Stimulated activated naive CD4-positive, alpha-beta T cell treated with Interleukin-2 at 50 U/mL for 16 hours (primary cell): ENCODE measurements around the gene SLC7A8.

Experiments used
- DNase-seq: peaks from one replicate; lab custom pipeline; 2025; lab: John Stamatoyannopoulos, UW

SLC7A8 gene

DNA sequence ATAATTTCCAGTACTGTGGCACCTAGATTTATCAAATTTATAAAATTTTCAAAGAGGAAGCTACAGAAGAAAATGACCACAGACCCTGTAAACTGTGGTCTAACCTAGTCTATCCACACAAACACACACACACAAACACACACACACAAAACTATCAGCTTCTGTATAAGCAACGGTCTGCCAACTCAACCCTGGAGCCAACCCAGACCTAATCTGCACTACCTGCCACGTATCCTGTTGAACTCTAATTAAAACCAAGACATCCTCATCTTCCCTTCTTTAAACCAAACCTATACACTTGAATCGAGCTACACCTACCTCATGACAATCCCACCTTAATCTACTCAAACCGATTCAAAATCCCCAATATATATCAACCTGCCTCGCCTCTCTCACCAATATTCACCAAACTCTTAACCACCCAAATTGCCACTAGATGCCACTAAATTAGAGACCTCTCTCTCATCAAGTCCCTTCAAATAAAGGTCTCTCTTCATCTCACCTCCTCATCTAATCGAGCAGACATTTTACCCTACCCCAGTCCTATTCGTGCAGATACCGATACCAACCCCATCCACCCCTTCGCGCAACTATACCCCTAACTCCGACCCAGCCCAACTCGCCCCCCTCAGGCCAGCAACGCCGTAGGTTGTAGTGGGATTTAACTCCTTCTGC lies 89.3 kb downstream of the SLC7A8 start:
- DNase-seq: no peak

DNA sequence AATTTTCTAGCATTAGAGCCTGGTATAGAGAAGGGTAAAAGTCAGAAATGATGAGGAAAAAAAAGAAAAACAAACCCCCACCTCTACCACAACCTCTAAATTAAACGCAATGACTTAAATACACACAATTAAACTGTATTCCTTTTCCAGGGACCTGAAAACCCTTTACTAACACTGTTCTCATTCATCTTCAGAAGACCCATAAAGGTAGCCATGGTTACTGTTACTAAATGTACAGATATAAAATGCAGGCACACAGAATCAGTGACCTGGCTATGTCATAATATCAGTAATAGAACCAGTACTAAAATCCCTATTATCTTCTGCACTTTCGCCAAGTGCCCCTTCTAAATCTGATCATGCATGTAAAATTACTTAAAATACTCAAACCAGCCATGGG lies 89.9 kb downstream of the SLC7A8 start:
- no peak for DNase-seq

DNA sequence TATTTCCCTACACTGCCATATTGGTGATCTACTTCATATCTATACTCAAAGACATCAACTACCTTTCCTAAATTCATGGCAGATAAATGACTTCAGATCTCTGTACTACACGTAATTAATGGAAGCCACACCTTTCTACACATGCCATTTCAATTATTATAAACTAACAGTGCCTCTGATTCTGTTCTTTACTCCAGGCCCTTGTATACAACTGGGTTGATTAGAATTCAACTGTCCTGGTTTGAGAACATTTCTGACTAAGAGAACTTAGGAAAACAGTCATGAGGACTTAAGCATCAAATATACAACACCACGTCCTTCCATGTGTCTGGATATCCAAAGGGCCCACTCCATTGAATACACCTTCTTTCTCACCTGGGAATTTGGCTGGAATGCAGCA lies 90.4 kb downstream of the SLC7A8 start:
- no peak for DNase-seq

DNA sequence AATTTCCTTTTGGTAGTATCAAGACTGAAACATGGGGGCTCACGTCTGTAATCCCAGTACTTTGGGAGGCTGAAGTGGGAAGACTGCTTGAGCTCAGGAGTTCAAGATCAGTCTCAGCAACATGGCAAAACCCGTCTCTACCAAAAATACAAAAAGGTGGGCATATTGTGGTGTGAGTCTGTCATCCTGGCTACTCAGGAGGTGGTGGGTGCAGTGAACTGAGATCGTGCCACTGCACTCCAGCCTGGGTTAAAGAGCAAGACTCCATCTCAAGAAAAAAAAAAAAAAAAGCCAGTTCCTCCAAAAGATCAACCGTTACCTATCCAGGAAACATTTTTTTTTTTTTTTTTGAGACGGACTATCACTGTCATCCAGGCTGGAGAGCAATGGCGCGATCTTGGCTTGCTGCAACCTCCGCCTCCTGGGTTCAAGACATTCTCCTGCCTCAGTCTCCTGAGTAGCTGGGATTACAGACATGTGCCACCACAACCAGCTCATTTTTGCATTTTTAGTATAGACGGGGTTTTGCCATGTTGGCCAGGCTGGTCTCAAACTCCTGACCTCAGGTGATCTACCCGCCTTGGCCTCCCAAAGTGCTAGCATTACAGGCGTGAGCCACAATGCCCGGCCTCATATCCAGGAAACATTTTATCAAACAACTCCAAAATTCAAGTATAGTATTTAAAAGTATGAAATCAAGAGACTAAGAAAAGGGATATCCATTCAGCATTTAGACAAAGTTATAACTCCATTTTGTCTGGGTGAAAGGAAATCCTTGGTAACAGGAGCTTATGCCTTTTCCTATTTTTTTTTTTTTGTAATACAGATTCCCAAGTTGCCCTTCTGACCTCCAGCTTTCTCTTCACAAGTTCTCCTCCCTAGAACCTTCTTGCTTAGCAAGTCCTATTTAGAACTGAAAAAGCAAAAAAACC lies 91.9 kb downstream of the SLC7A8 start:
- no peak for DNase-seq

DNA sequence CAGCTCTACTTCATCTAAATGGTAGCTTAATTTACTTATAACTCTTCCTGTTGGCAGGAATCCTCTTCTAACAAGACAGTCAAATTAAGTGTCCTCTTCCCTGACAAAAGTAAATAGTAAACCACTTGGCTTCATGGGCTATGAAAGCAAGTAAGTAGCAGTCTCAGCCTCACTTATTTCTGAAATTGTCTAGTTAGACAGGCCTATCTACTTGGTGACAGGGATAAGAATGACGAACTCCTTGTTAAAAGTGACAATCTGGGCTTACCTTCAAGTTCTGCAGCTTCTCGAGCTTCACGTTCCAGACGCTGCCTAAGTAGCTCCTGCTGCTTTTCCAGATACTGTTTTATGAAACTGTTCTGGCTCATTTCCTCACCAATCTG lies 93.2 kb downstream of the SLC7A8 start:
- DNase-seq: no peak

DNA sequence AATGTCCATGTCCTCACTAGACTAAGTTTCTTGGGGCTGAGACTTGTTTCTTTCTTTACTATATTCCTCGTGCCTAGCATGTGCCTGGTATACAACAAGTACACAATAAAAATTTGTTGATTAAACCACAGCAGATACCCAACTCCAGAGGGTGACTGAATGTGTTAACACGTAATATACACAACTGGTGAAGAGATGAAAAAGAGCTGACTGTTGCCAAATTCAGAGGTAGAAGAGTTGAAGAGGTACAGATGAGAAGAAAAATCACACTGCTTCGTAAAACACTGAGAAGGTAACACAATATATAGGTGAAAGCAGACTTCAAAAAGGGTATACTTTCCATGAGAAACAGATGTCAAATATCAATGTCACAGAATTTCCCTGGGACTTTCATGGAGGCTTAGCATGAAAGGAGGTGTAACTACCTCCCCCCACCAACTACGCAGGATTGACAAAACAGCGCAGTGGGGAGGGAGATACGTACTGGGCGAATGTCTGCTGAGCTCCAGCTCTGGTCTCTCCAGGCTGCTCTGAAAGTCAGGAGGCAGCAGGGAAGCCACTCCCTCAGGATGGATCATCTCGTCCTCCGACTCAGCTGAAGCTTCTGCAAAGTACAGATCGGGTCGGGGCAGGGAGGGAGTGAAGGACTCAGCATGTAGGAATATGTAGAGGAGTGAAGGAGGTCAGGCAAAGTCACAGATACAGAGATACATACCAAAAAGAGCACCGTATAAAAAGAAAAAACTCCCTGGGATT lies 93.8 kb downstream of the SLC7A8 start:
- DNase-seq: no peak

DNA sequence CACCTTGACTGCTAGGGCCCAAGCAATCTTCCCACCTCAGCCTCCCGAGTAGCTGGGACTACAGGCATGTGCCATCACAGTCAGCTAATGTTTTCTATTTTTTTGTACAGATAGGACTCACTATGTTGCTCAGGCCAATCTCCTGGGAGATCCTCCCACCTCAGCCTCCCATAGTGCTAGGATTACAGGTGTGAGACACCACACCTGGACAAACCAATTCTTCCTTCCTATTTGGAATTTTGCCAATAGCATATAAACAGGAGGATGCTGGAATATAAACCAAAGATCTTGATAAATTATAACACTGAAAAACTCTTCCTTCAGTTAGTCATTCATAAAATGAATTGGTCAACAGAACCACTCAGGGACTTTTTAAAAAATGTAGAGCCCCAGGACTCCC lies 96.9 kb downstream of the SLC7A8 start:
- DNase-seq: no peak

DNA sequence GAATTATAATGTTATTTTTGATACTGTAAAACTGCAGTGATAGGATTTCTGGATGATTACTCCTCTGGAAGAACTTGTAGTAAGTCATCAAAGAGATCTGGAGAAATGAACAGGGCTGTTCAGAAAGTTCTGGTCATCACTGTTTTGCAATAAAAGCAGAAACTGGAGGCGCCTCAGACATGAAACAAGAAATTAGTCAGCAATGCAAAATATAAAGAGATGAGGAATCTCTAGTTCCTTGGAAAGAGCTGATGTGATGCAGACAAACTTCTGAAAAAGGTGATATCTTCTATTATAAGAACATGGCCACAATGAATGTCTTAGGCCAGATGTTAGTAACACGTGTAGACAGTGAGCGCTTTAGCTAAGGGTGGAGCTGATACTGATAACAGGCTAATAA lies 98.0 kb downstream of the SLC7A8 start:
- DNase-seq: no peak

DNA sequence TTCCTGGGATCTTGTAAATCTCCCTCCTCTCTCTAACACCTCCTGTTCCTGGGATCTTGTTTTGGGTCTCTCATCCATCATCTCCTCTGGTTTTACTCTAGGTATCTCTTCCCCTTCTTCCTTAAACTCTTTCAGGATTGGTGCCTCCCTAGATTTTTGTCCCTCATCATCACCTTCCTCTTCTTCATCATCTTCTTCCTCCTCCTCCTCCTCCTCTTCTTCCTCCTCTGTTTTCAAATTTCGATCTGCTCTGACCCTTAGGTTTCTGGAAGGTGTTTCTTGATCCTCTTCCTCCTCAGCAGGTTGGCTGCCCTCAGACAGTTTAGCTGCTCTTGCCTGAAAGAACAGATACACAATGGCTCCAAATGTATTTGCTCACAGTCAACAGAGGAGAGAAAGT lies 103.0 kb downstream of the SLC7A8 start:
- no peak for DNase-seq

DNA sequence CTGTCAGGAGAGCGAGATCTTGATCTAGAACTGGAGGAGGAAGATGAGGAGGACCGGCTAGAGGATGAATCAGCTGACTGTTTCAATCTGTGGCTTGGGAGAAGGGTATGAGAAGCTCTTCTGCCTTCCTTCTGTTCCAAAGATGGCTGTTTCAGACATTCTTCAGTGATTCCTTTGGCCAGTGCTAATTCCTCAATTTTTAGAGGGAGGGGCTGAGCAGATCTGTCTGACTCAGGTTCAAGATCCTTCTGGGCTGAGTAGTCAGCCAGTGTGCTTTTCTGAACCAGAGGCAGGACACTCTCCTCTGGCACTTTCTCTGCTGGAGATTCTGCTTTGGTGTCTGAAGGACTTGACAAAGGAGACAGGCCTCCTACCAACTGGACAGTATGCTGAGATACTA lies 103.7 kb downstream of the SLC7A8 start:
- no peak for DNase-seq

DNA sequence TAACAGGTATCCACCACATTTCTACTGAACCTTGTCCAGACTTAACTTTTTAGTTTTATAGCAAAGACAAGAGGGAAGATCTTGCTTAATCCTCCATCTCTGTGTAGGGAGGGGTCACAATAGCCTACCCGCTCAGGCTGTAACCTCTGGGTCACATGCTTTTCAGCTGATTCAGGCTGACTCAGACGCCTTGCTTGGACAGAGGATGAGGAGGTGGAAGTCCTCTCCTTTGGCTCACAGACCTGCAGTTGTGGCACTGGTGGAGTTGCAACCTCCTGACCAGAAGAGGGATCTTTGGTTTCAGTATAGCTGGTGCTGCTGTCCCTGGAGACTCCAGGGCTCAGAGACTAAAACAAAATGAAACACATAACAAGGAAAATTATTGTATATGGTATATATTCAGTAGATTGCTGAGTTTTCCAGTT lies 104.8 kb downstream of the SLC7A8 start:
- no peak for DNase-seq

DNA sequence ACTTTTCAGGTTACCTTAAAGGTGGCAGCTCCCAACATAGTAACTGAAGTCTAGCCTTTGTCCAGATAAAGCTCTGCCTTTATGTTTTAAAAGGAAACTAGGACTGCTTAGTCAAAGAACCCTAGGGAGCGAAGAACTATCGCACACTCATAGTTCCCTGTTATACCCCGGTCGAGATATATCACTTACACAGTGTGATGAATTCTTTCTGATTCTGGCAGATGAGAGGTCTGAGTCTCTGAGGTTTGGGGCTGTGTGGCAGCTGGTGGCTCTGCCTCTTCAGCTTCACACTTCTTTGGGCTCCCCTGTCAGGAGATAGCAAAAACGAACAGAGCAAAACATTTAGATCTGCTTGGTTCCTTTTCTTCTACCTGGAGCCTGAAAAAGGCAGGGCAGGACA lies 105.5 kb downstream of the SLC7A8 start:
- no peak for DNase-seq

DNA sequence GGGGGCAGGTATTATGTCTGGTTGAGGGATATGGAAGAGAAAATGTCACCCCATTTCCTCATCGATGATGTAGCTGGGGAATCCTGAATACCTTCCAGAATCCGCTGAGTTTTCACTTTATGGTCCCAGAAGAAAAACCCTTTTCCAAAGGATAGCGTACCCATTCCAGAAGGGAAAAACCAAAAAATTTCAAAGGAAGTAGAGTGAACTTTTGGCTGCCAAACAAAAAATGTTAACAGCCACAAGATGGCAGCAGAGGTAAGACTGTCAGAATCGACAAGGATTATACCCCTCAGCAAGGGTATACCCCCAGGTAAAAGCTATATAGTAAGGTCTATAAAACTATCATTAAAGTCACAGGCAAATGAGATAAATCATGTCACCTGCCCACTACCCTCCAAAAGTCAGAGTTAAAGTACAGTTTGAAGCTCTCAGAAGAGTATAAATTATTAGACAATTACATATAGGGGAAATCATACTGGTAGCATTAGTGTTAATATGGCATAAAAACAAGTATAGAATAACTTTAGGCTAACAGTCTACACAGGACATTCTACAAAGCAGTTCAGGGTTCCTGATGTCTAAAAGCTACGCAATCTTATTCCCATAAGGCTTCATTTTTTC lies 106.6 kb downstream of the SLC7A8 start:
- DNase-seq: no peak
